HCT116 (cell line): ENCODE results near the gene ORC3. TPM values are rescaled to one million over a fixed set of nuclear protein-coding genes. Genes with fewer than 3 reads are reported as not detected.
"Not testable (repeated sequence)": the region's sequence is repeated elsewhere in the genome, so short reads cannot be mapped to it uniquely, and the experiment has no call there.

Source experiments
- ATAC-seq: fragments of 200-7000 bp; cut with Tn5 transposase; 2 replicates; pipeline ENCODE4 v1.9.1; 2020; ENCODE audit warnings: mild to moderate bottlenecking, moderate library complexity
- BruUV-seq: library from RNA; stranded (reverse); fragments of 400-500 nt; replicated peaks from 2 replicates; lab custom pipeline; 2021; lab: Mats Ljungman, UMichigan
- CTCF ChIA-PET: fragments of 300-600 bp; sonication (Branson Sonifier 250); formaldehyde crosslinking; loops from one replicate; lab custom pipeline; 2021; ENCODE audit warnings: antibody characterized with exemption; lab: Charles Lee
- POLR2A ChIA-PET: fragments of 300-600, 350-600 bp; sonication (Branson Sonifier 250); formaldehyde crosslinking; loops from one replicate; lab custom pipeline; 2021; ENCODE audit warnings: antibody characterized with exemption; lab: Charles Lee
- RAD21 ChIA-PET, 2 experiments: fragments of 300-600 bp; sonication (Branson Sonifier 250); formaldehyde crosslinking; loops; one replicate each; lab custom pipeline; 2023; ENCODE audit warnings: low total read pairs in 2 of 2; ENCODE audit not compliant: uncharacterized antibody in 2 of 2, unreplicated experiment in 2 of 2, low non-redundant PET in 1 of 2; lab: Charles Lee
- DNase-seq: peaks from one replicate; pipeline ENCODE4 v3.0.0-alpha.2; 2010; ENCODE audit warnings: low read depth, low spot score
- H2AFZ ChIP-seq: fragments of 200-600 bp; shearing (Covaris generic), sonication (generic); 2 replicates; pipeline ENCODE4 v1.6.1; 2017; ENCODE audit warnings: low read depth, mixed run types, mixed read lengths, antibody characterized with exemption, low read length; ENCODE audit not compliant: poor library complexity, severe bottlenecking
- H3K27ac ChIP-seq: 2 replicates; pipeline ENCODE4 v1.5.1; 2012; ENCODE audit warnings: low read depth, low read length
- H3K27me3 ChIP-seq: fragments of 200-600 bp; sonication (generic); 2 replicates; pipeline ENCODE4 v1.6.1; 2016; ENCODE audit warnings: mixed run types, low read length, mixed read lengths; ENCODE audit not compliant: insufficient read depth
- H3K36me3 ChIP-seq, 2 experiments: fragments of 200-500 bp in 1 of 2; fragments of 200-600 bp in 1 of 2; sonication (Bioruptor generic) in 1 of 2; sonication (generic) in 1 of 2; 2 replicates each; pipeline versions ENCODE4 v1.5.1 to v1.6.1; 2014 to 2016; ENCODE audit warnings: low read length in 2 of 2, inconsistent platforms in 1 of 2, mixed read lengths in 1 of 2, mixed run types in 1 of 2; ENCODE audit not compliant: insufficient read depth in 2 of 2, control insufficient read depth in 1 of 2
- H3K4me1 ChIP-seq, 2 experiments: fragments of 200-600 bp in 1 of 2; sonication (generic) in 1 of 2; 2 replicates each; pipeline versions ENCODE4 v1.5.1 to v1.6.1; 2012 to 2017; ENCODE audit warnings: low read length in 2 of 2, inconsistent platforms in 1 of 2, mild to moderate bottlenecking in 1 of 2, mixed read lengths in 1 of 2, mixed run types in 1 of 2, moderate library complexity in 1 of 2; ENCODE audit not compliant: insufficient read depth in 2 of 2, control insufficient read depth in 1 of 2
- H3K4me2 ChIP-seq: fragments of 200-600 bp; sonication (generic); 2 replicates; pipeline ENCODE4 v1.6.1; 2017; ENCODE audit warnings: mixed run types, low read length, mixed read lengths
- H3K4me3 ChIP-seq, 2 experiments: fragments of 200-600 bp in 1 of 2; sonication (generic) in 1 of 2; replicated peaks in 1 of 2; 2 replicates each; pipeline ENCODE4 v1.5.1; 2011 to 2016; ENCODE audit warnings: low read length in 2 of 2, control low read depth in 1 of 2, low read depth in 1 of 2, mild to moderate bottlenecking in 1 of 2, mixed read lengths in 1 of 2, mixed run types in 1 of 2
- H3K79me2 ChIP-seq: fragments of 200-600 bp; sonication (generic); 2 replicates; pipeline ENCODE4 v1.6.1; 2017; ENCODE audit warnings: mild to moderate bottlenecking, mixed run types, low read length, moderate library complexity, mixed read lengths; ENCODE audit not compliant: insufficient read depth
- H3K9ac ChIP-seq: fragments of 200-600 bp; sonication (generic); 2 replicates; pipeline ENCODE4 v1.6.1; 2016; ENCODE audit warnings: low read length, mixed read lengths
- H3K9me2 ChIP-seq: fragments of 200-600 bp; sonication (generic), shearing (Covaris generic); 2 replicates; pipeline ENCODE4 v1.6.1; 2017; ENCODE audit warnings: mixed run types, mild to moderate bottlenecking, moderate library complexity; ENCODE audit not compliant: insufficient read depth
- H3K9me3 ChIP-seq, 2 experiments: fragments of 200-500 bp in 1 of 2; fragments of 200-600 bp in 1 of 2; sonication (Bioruptor generic) in 1 of 2; sonication (generic) in 1 of 2; 2 replicates each; pipeline ENCODE4 v1.6.1; 2014 to 2017; ENCODE audit warnings: low read length in 2 of 2, mixed read lengths in 2 of 2, inconsistent platforms in 1 of 2, low read depth in 1 of 2, mild to moderate bottlenecking in 1 of 2, mixed run types in 1 of 2, moderate library complexity in 1 of 2; ENCODE audit not compliant: control insufficient read depth in 1 of 2, insufficient read depth in 1 of 2
- H4K20me1 ChIP-seq: fragments of 200-600 bp; sonication (generic), shearing (Covaris generic); 2 replicates; pipeline ENCODE4 v1.6.1; 2017; ENCODE audit warnings: mixed run types, mild to moderate bottlenecking, moderate library complexity; ENCODE audit not compliant: insufficient read depth
- EGR1 ChIP-seq: IDR thresholded peaks from 2 replicates; pipeline ENCODE4 v1.6.1; 2012; ENCODE audit warnings: low read depth
- FOSL1 ChIP-seq: IDR thresholded peaks from 2 replicates; pipeline ENCODE4 v1.6.1; 2012; ENCODE audit warnings: low read depth
- intact Hi-C: fragments of 100-400 bp; cut with micrococcal nuclease; formaldehyde crosslinking; loops from 2 replicates; pipeline ENCODE4 v1.10.0; 2022
- total RNA-seq: library from RNA; stranded (reverse); gene quantifications from one replicate; pipeline ENCODE4 v1.2.1, GENCODE V29; 2021; ENCODE audit not compliant: unreplicated experiment

The ORC3 gene
- total RNA-seq, 1 experiment from 2014 or later, result 34.2 TPM

DNA sequence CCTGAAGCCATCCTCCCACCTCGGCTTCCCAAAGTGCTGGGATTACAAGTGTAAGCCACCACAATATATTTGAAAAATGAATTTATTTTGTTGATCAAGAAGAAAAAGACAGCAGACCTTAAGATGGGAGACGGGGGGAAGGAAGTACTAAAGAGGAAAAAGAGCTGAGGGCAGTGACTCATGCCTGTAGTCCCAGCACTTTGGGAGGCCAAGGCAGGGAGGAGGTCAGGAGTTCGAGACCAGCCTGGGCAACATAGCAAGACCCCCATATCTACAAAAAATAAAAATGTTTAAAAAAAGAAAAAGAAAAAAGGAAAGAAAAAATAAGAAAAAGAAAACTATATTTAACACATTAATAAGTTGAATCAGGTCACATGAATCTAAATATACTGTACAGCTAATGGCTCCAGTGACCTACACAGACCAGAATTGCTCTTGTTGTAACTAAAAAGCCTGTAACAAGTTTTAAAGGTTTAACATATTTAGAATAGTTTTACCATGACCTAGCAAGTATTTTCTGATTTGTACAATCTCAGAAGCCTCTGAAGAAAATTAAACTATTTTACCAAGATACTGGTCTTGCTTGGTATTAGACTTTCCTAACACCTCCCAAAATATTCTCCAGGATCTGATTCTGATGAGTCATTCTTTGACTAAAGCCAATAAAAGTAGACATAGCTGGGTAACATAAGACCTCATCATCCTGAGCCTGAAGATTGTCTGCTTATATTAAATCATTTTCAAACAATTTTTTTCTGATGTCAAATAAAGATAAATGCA, 116.4 kb downstream of the ORC3 start:
- no peaks in the 10 kb centered on the region for H4K20me1 ChIP-seq
- DNase-seq (no peak), ATAC-seq (no peak)
- H2AFZ ChIP-seq, result peak overlapping the region; percentile 72
- intact Hi-C loops, result no loop called here
- H3K27ac ChIP-seq, result no peak overlapping the region
- peaks cover 7% of the 10 kb centered on the region for H3K79me2 ChIP-seq
- ChIA-PET RAD21 (no interaction called here), POLR2A (no interaction called here), CTCF (no interaction called here)
- BruUV-seq, result no TSS peak
- H3K27me3 ChIP-seq, result no peaks in the 10 kb centered on the region
- H3K4me1 ChIP-seq, result peaks cover 6 to 33% of the 10 kb centered on the region in 2 experiments; a peak in 3 of 4 replicates
- no peaks in the 10 kb centered on the region for H3K36me3 ChIP-seq
- H3K9ac ChIP-seq, result no peak overlapping the region
- no peaks in the 10 kb centered on the region for H3K9me2 ChIP-seq
- TF ChIP-seq FOSL1, result 0 out of 2 replicates have a peak, but pooled peaks have one; percentile 33
- no peak for TF ChIP-seq EGR1
- peak overlapping the region; percentile 27 for H3K4me2 ChIP-seq
- no peak overlapping the region for H3K4me3 ChIP-seq
- no peaks in the 10 kb centered on the region for H3K9me3 ChIP-seq

DNA sequence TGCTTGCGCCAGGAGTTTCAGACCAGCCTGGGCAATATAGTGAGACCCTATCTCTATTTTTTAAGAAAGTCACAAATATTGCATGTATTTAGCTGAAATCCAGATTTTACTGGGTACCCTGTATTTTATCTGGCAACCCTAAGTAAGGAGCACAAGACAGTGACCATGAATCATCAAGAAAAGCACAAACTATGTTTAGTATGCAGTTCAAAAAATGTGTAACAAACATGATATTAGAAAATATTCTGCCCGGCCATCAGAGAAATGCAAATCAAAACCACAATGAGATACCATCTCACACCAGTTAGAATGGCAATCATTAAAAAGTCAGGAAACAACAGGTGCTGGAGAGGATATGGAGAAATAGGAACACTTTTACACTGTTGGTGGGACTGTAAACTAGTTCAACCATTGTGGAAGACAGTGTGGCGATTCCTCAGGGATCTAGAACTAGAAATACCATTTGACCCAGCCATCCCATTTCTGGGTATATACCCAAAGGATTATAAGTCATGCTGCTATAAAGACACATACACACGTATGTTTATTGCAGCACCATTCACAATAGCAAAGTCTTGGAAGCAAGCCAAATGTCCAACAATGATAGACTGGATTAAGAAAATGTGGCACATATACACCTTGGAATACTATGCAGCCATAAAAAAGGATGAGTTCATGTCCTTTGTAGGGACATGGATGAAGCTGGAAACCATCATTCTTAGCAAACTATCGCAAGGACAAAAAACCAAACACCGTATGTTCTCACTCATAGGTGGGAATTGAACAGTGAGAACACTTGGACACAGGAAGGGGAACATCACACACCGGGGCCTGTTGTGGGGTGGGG, 118.9 kb downstream of the ORC3 start:
- intact Hi-C loops, H3K4me2 ChIP-seq, ATAC-seq, H3K27me3 ChIP-seq, CTCF ChIA-PET, POLR2A ChIA-PET, BruUV-seq, H4K20me1 ChIP-seq, RAD21 ChIA-PET, H3K9me3 ChIP-seq, H3K9me2 ChIP-seq, H3K36me3 ChIP-seq, H3K4me3 ChIP-seq, H3K9ac ChIP-seq, H3K27ac ChIP-seq, H2AFZ ChIP-seq, H3K79me2 ChIP-seq, DNase-seq: not testable (repeated sequence)
- peaks cover 4 to 22% of the 10 kb centered on the region in 2 experiments; a peak in 3 of 4 replicates for H3K4me1 ChIP-seq
